Measurements from ENCODE around the gene MED25.

GRCh38 chr19:49801401-49801888, 16.6 kb upstream of the MED25 start:
- TF ChIP-seq, protein P1, sequence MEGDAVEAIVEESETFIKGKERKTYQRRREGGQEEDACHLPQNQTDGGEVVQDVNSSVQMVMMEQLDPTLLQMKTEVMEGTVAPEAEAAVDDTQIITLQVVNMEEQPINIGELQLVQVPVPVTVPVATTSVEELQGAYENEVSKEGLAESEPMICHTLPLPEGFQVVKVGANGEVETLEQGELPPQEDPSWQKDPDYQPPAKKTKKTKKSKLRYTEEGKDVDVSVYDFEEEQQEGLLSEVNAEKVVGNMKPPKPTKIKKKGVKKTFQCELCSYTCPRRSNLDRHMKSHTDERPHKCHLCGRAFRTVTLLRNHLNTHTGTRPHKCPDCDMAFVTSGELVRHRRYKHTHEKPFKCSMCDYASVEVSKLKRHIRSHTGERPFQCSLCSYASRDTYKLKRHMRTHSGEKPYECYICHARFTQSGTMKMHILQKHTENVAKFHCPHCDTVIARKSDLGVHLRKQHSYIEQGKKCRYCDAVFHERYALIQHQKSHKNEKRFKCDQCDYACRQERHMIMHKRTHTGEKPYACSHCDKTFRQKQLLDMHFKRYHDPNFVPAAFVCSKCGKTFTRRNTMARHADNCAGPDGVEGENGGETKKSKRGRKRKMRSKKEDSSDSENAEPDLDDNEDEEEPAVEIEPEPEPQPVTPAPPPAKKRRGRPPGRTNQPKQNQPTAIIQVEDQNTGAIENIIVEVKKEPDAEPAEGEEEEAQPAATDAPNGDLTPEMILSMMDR (IDR thresholded peaks at IDR 0.05): no peak
- TF ChIP-seq EP300 (IDR thresholded peaks at IDR 0.05) (no peak), POLR2A (IDR thresholded peaks at IDR 0.05) (no peak)
